HG03521 (cell line): ENCODE results near the gene NOL4L.

Source experiments
- ATAC-seq: cut with Tn5 transposase; IDR thresholded peaks from one replicate; pipeline ENCODE4 v1.9.1; 2021; ENCODE audit warnings: mild to moderate bottlenecking, moderate library complexity; ENCODE audit not compliant: unreplicated experiment

Gene NOL4L

DNA sequence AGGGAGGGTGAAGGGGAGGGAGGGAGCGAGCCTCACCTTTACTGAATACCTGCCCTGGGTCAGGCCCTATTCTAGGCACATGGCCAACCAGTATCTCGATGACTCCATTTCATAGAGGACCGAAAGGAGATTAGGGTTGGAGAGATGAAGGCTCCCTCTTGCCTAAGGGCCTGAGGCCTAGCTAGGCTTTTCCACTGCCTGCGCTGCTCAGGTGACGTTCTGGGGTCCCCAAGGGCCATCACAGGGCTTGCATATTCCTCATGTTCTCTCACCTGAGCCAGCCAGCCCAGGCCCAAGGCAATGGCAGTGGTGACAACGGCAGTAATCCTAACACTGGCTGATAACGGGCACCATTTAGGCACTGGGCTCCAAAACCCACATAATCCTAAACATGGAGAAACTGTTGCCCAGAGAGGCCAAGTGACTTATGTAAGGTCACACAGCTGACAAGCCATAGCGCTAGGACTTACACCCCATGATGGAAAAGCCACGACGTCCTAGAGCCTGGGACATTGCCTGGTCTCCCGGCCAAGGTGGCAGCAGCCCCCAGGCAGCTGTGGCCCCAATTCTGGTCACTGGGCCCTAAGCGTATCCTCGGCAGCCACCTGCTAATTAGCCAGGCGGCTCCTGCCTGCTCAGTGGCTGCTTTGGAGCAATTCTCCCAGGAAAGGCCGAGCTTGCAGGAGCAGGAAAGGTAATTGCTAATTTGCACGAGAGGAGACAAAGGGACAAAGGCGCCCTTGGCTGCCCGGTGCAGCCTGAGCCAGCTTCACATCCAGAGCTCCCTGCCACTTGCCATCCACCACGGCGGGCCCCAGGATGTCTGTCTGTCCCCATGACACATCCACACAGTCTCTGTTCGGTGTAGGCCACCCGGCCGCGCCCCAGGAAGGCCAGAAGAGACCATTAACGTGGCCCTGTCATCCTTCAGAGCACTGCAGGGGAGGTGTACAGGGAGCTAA is 21.5 kb downstream of the NOL4L start:
- ATAC-seq = no peak

DNA sequence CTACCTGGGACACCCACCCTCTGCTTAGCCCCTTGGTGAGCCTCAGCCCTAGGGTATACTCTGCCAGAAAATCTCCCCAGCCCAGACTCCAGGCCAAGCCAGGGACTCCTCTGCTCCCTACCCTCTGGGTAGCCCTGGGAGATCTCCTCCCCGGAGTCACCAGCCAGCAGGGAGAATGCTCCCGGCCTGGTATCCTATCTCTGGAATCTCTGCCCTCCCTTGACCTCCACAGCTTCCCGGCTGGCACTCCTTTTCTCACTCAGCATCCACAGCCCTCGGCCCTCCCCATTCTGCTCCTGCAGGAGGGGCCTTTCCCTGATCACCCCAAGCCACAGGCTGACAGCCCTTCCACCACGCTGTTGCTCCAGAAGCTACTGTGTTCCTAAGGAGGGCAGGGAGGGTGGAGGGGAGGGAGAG is 22.6 kb downstream of the NOL4L start:
- ATAC-seq = no peak

DNA sequence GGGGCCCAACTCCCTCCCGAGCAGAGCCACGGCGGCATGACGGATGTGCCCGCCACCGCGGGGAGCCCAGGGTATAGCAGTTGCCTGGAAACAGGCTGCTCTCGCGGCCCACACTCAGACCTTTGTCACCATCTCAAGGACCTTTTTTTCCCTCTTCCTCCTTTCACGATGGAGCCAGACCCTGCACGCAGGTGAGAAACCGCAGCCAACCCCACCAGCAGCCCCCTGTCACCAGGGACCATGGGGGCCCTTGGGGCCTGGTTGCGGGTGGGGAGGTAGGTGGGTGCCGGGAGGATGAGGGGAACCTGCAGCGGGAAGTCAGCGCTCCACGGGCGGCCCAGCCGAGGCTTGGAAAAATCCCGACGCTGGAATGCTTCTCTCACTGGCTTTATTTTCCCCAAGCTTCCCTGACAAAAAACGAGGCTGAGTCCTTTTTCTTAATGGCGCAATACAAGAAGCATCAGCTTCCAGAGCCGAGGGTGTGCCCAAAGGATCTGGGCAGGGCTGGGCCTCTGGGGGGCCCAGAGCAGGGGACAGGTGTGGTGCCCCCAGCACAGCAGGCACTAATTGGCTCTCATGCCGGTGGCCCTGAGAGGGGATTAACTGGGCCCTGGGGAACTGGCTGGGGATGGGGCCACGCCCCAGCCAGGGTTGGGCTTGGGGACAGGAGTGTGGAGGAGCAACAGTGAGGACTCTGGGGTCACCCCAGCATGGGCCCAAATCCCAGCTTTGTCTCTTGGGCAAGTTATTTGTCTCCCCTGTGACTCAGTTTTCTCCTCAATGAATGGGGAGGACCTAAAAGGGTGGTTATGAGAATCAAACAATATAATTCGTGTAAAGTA is 23.9 kb downstream of the NOL4L start:
- ATAC-seq = no peak

DNA sequence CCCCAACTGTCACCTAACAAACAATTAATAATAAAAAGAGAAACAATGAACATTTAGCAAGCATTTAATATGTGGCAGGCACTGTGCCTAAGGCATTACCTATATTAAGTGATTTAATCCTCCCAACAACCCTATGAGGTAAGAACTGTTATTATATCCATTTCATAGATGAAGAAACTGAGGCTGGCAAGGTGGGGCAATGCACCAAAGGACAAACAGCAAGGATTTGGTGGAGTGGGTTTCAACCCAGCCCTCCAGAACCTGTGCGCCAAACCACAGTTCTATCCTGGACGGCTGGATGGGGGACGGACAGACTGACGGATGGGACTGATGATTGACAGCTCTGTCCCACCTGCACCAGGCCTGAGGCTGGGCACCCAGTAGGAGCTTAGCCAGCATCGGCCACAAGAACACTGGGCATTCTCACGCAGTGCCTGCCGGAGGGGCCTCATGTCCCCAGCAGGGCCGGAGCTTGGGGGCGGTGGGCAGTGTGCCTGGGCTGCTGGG is 24.6 kb downstream of the NOL4L start:
- ATAC-seq = no peak

DNA sequence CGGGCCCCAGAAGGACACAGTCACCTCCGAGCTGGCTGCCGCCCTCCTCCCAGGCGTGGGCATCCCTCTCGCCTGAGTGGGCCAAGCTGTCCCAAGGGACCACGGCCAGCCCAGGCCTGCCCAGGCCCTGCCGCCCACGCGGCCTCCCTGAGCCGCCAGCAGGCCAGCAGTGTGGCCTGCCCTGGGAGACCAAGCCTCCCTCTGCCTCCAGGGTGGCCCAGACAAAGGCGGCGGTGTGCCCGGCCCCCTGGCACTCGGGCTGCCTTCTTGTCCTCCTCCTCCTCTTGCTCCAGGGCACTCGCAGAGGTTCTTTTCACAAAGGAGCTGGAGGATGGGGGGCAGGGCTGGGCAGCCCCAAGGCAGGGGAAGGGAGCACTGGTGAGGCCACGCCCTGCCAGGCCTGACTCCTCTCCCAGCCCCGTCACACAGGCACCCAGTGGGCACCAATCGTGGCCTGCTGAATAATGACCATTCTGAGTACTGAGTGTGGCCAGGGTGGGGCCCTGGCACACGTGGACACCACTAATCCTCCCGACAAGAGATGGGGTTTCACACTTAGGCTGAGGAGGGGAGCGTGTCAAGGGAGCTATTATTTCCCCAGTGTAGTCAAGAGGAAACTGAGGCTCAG is 25.3 kb downstream of the NOL4L start:
- no peak for ATAC-seq

DNA sequence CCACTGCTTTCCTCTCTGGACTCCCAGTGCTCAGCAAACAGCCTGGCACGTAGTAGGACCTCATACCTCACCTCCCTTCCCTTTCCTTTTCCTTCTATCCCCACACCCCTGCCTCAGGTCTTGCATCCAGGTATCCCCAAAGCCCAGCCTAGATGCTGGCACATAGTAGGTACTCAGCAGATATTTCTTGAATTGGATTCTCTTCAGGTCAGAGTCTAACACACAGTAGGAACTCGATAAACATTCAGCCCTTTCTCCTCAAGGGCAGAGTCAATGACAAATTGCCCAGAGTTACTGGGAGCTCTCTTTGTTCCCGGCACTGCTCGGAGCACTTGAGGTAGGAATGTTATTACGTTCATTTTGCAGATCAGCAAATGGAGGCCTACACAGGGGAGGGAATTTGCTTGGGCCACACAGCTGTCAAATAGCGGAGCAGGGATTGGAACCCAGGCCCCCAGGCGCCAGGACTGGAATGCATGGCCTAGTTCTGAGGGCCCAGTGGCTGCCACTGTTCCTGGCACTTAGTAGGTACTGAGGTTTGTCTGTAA is 25.9 kb downstream of the NOL4L start:
- ATAC-seq = no peak

DNA sequence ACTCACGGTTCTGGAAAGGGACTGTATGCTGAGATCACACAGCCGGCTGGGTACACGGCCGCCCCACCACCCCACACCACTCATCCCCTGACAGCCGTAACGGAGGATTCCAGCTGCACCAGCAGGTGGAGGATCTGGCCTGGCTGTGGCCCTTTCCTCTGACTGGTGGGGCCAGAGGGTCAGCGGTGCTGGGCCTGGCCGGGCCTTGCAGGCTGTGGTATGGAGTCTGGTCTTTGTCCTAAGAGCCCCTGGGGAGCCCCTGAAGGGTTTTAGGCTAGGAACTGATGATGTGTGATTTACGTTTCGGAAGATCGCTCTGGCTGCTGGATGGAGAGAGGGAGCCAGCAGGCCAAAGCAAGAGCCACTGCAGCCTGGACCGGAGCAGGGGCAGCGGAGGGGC is 26.6 kb downstream of the NOL4L start:
- ATAC-seq = no peak

DNA sequence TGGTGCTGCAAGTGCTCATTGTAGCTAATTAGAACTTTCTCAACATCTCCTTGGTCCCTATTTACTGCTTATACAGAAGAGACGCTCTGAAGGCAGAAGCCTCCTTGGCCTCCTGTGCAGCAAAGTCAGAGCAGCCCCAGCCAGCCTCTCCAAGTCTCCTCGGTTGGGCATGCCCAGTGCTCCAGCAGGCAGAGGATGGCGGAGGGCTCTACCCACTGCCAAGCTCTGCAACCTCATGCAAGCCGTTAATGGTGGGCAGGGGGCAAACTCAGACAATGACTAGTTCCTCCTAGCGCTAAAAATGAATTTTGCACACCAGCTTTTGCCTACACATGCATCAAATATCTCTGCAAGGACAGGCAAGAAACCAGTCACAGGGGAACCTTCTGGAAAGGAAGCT is 27.8 kb downstream of the NOL4L start:
- no peak for ATAC-seq

DNA sequence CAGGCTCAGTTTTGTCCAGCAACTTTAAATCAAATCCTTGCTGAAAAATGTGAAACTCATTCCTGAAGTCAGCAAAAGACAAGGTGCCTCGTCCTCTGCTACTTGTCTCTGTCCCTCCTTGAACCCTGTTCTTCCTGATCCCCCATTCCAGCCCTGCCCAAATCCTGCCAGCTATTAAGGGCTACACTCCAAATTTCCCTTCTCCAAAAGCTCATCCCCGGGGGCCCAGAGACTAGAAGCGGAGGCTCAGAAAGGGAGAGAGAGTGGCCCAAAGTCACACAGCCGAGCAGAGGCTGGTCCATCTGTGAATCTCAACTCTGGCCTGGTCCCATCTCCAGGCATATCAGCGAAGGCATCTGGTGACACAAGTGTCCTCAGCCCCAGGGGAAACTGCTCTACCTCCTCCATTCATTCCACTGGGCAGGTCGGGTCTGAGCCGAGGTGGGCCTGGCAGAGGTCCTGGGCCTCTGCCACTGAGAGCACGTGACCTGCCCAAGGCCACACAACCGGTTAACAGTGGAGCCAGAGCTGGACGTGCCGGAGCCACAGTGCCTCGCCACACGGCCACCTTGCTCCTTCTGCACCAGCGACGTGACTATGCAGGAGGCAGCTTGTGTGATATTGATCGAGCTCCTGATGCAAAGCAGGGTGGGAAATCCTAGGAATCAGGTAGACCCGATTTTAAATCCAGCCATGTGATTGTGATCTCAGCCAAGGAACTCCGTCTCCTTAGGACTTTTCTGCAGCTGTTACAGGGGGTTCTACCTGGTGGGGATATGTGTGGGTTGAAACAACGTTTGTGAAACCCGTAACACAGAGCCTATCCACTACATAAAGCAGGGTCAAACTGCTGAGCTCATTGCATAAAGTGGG is 28.6 kb downstream of the NOL4L start:
- no peak for ATAC-seq

DNA sequence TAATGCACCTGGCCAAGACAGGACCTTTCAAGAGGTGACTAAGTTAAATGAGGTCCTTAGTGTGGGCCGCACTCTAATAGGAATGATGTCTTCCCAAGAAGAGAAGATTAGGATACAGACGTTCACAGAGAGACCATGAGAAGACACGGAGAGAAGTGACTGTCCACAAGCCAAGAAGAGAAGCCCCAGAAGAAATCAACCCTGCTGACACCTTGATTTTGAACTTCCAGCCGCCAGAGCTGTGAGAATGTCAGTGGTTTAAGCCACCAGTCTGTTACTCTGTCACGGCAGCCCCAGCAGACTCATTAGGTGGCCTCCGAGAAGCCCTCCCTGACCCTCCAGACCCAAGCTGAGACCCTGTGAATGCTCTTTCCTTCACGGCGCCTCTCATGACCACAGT is 29.5 kb downstream of the NOL4L start:
- no peak for ATAC-seq

DNA sequence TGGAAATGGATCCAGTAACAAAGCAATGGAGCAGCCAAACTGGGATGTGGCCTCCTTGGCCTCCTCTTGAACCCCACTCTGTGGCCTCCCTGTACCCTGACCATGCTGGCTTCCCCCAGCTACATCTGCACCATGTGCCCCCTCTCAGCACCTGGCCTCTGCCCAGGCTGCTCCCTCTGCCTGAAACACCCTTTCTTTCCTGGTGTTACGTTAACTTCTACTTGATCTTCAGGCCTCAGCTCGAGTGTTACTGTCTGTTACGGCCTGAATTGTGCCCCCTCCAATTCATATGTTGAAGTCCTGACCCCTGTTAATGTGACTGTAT is 30.2 kb downstream of the NOL4L start:
- ATAC-seq = no peak

DNA sequence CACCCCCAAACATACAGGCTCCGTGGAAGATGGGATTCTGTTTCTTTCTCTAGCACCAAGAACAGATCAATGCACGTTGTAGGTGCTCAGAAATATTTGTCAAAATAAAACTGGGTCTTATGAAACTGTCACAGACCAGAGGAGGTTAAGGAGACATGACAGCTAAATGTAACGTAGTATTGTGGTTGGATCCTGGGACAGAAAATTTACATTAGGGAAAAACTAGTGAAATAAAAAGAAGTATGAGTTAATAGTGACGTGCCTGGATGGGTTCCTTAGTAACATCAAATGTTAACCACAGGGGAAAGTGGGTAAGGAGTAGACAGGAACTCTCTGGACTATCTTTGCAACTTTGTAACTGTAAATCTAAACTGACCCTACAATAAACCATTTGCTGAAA is 31.5 kb downstream of the NOL4L start:
- ATAC-seq = no peak

DNA sequence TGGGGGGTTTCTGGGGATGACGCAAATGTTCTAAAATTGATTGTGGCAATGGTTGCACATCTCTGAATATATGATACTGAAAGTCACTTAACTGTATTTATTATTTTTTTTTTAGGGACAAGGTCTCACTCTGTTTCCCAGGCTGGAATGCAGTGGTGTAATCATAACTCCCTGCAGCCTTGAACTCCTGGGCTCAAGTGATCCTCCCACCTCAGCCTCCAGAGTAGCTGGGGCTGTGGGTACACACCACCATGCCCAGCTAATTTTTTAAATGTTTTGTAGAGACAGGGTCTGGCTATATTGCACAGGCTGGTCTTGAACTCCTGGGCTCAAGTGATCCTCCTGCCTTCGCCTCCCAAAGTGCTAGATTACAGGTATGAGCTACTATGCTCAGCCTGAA is 33.4 kb downstream of the NOL4L start:
- ATAC-seq = no peak

DNA sequence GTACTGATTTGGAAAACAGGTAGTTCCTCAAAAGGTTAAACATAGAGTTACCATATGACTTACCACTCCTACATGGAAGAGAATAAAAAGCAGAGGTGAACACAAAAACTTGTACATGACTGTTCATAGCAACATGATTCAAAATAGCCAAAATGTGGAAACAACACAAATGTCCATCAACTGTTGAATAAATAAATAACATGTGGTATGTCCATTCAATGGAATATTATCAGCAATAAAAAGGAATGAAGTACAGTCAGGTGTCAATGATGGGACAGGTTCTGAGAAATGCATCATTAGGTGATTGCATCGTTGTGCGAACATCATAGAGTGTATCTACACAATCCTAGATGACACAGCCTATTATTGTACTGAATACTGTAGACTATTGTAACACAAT is 35.3 kb downstream of the NOL4L start:
- no peak for ATAC-seq

DNA sequence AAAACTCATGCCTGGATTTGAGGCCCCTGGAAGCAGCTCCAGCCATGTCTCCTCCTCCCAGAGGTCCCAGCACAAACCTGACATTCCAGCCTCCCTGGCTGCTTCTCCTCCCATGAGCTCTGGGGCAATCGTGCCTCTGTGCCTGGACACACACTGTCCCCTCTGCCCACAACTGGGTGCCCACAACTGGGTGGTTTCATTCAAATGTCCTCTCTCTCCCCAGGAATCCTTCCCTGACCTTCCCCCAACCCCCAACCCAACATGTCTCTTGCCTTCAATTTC is 37.4 kb downstream of the NOL4L start:
- no peak for ATAC-seq

DNA sequence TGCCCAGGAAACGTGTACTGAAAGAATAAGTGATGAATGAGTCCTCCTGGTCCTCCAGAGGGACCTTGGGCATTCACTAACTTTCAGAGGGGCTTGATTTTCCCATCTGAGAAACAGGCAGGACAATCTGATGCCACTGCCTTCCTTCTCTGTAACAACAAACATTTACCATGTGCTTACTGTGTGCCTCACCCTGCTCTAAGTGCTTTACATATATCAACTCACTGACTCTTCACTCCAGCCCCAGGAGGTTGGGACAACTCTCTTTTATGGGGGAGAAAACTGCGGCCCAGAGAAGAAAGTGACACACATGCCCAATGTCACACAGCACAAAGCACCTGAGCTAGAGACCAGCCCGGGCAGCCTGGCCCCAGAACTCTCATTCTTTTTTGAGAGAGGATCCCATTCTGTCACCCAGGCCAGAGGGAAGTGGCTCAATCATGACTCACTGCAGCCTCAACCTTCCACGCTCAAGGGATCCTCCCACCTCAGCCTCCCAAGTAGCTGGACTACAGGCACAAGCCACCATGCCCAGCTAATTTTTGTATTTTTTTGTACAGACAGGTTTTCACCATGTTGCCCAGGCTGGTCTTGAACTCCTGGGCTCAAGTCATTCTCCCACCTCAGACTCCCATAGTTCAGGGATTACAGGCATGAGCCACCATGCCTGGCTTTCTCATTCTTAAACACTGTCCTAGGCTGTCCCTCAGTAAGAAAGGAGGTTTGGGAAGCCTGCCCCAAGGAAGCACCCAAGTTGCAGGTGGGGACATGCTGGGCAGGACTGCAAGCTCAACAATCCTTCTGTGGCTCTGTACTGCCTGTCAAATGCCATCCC is 38.0 kb downstream of the NOL4L start:
- no peak for ATAC-seq

DNA sequence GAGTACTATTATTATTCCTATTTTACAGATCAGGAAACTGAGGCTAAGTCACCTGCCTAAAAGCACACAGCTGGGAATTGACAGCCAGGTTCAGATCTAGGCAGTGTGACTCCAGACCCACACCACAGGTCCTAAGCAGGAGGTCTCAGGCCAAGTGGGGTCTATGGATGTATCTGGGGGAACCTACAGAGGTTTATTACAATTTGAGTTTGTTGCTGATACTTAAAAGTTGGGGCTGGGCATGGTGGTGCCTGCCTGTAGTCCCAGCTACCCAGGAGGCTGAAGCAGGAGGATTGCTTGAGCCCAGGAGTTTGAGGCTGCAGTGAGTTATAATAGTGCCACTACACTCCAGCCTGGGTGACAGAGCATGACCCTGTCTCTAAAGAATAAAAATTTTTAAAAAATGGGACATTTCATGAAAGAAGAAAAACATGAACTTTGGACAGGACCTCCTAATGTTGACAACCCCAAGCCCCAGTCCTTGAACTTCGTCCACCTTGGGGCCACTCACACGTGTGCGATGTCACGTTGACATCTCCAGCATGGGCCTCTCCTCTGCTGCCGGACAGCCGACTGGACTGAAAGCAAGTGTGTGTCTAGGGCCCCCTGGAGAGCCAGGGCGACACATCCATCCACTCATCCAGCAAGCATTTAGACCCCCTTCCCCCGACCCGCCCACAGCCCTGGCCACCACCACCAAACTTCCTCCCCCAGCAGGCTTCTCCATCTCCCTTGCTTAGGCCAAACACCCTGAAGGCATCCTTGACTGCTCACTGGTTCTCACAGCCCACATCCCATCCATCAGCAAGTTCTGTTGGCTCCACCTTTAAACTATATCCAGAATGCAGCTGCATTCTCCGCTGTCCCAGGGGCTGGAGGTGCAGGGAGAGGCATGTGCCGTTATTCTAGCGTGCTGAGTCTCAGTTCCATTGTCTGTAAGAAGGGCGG is 40.0 kb downstream of the NOL4L start:
- ATAC-seq = no peak

DNA sequence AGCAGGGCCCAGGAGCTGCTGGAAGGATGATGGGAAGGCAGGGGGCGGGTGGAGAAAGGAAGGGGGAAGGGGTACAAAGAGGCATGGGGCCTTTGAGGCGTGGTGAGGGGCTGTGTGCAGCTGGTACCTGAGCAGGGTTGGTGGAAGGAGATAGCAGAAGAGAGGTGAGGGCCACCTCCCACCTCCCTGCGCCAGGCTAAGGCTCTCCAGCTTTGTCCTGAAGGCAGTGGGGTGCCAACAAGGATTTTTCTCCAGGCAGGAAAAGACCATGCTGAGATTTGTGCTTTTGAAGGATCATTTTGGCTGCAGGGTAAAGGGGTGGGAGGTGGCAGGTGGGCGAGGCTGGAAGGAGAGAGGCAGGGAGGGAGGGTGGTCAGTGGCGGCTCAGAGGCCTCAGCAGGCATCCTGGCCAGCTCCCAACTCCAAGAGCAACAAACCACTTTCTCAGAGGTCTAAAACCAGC is 40.8 kb downstream of the NOL4L start:
- no peak for ATAC-seq
